HEK293 (cell line): ENCODE results near the gene UGGT1.

Source experiments
- CTCF ChIA-PET: fragments of 350-600 bp; formaldehyde crosslinking; extraction: SDS; loops from one replicate; lab custom pipeline; 2021; ENCODE audit warnings: antibody characterized with exemption; lab: Yijun Ruan, JAX
- POLR2A ChIA-PET: fragments of 300-600 bp; formaldehyde crosslinking; extraction: SDS; loops from one replicate; lab custom pipeline; 2020; ENCODE audit warnings: antibody characterized with exemption, inconsistent platforms; lab: Yijun Ruan, JAX
- H3K27ac ChIP-seq: fragments of 200-500 bp; sonication (Bioruptor generic); 2 replicates; pipeline ENCODE4 v1.5.1; 2014; ENCODE audit warnings: low read depth, low read length, control low read depth, inconsistent platforms; ENCODE audit errors: extremely low read depth
- H3K36me3 ChIP-seq, 2 experiments: fragments of 200-500 bp in 1 of 2; sonication (Bioruptor generic) in 1 of 2; 1 replicate in 1 of 2; 2 replicates in 1 of 2; pipeline ENCODE4 v1.5.1; 2014 to 2017; ENCODE audit warnings: inconsistent platforms in 2 of 2, low read length in 2 of 2; ENCODE audit not compliant: control insufficient read depth in 2 of 2, insufficient read depth in 1 of 2
- H3K4me1 ChIP-seq: fragments of 200-500 bp; sonication (Bioruptor generic); 2 replicates; pipeline ENCODE4 v1.5.1; 2014; ENCODE audit warnings: mild to moderate bottlenecking, low read length, inconsistent platforms; ENCODE audit not compliant: control insufficient read depth, insufficient read depth
- H3K4me3 ChIP-seq: 2 replicates; pipeline ENCODE4 v1.5.1; 2011; ENCODE audit warnings: low read depth, mild to moderate bottlenecking, control low read depth, low read length, moderate library complexity
- H3K9me3 ChIP-seq: fragments of 200-500 bp; sonication (Bioruptor generic); 2 replicates; pipeline ENCODE4 v1.5.1; 2014; ENCODE audit warnings: low read depth, low read length, inconsistent platforms; ENCODE audit not compliant: control insufficient read depth, insufficient read depth
- GLI2 ChIP-seq: fragments of 450-650 bp; formaldehyde crosslinking; IDR thresholded peaks from 2 replicates; pipeline ENCODE4; 2017; ENCODE audit warnings: missing biosample characterization, missing genetic modification characterization, low read depth, borderline replicate concordance
- KLF1 ChIP-seq: fragments of 450-650 bp; formaldehyde crosslinking; IDR thresholded peaks from 2 replicates; pipeline ENCODE4 v1.5.1; 2016; ENCODE audit warnings: missing biosample characterization, missing genetic modification characterization
- KLF7 ChIP-seq: fragments of 450-650 bp; formaldehyde crosslinking; IDR thresholded peaks from 2 replicates; pipeline ENCODE4 v1.5.1; 2016; ENCODE audit warnings: missing biosample characterization, missing genetic modification characterization, borderline replicate concordance
- MYNN ChIP-seq: fragments of 450-650 bp; formaldehyde crosslinking; IDR thresholded peaks from 2 replicates; pipeline ENCODE4 v1.5.1; 2016; ENCODE audit warnings: missing biosample characterization, missing genetic modification characterization, borderline replicate concordance
- OSR2 ChIP-seq: fragments of 450-650 bp; formaldehyde crosslinking; IDR thresholded peaks from 2 replicates; pipeline ENCODE4 v1.5.1; 2016; ENCODE audit warnings: missing biosample characterization, missing genetic modification characterization
- PBX3 ChIP-seq: sonication (generic); formaldehyde crosslinking; IDR thresholded peaks from 2 replicates; pipeline ENCODE4 v1.8.1; 2022; ENCODE audit warnings: mild to moderate bottlenecking, moderate library complexity, missing genetic modification reagents
- PRDM6 ChIP-seq: fragments of 450-650 bp; formaldehyde crosslinking; IDR thresholded peaks from 2 replicates; pipeline ENCODE4 v1.5.1; 2017; ENCODE audit warnings: missing biosample characterization, missing genetic modification characterization
- SETDB1 ChIP-seq: IDR thresholded peaks from one replicate; pipeline ENCODE4 v1.6.1; 2017; ENCODE audit warnings: mild to moderate bottlenecking, low read length, moderate library complexity, mixed read lengths; ENCODE audit not compliant: insufficient read length
- YY1 ChIP-seq: fragments of 450-650 bp; formaldehyde crosslinking; IDR thresholded peaks from 2 replicates; pipeline ENCODE4 v1.5.1; 2018; ENCODE audit warnings: missing biosample characterization, missing genetic modification characterization
- ZBTB48 ChIP-seq: fragments of 450-650 bp; formaldehyde crosslinking; IDR thresholded peaks from 2 replicates; pipeline ENCODE4 v1.5.1; 2016; ENCODE audit warnings: missing biosample characterization, missing genetic modification characterization
- ZBTB7A ChIP-seq: fragments of 450-650 bp; formaldehyde crosslinking; IDR thresholded peaks from 2 replicates; pipeline ENCODE4 v1.5.1; 2016; ENCODE audit warnings: low read depth, missing biosample characterization, missing genetic modification characterization
- ZEB2 ChIP-seq: fragments of 450-650 bp; formaldehyde crosslinking; IDR thresholded peaks from 2 replicates; pipeline ENCODE4 v1.5.1; 2016; ENCODE audit warnings: missing biosample characterization, missing genetic modification characterization
- ZNF133 ChIP-seq: fragments of 450-650 bp; formaldehyde crosslinking; IDR thresholded peaks from 2 replicates; pipeline ENCODE4 v1.5.1; 2016; ENCODE audit warnings: missing biosample characterization, missing genetic modification characterization
- ZNF19 ChIP-seq: fragments of 450-650 bp; formaldehyde crosslinking; IDR thresholded peaks from 2 replicates; pipeline ENCODE4; 2016; ENCODE audit warnings: missing biosample characterization, missing genetic modification characterization, low read depth
- ZNF223 ChIP-seq: fragments of 450-650 bp; formaldehyde crosslinking; IDR thresholded peaks from 2 replicates; pipeline ENCODE4 v1.5.1; 2016; ENCODE audit warnings: missing biosample characterization, missing genetic modification characterization
- ZNF23 ChIP-seq: fragments of 450-650 bp; formaldehyde crosslinking; IDR thresholded peaks from 2 replicates; pipeline ENCODE4 v1.5.1; 2016; ENCODE audit warnings: missing biosample characterization, missing genetic modification characterization, borderline replicate concordance
- ZNF239 ChIP-seq: fragments of 450-650 bp; formaldehyde crosslinking; IDR thresholded peaks from 2 replicates; pipeline ENCODE4 v1.5.1; 2016; ENCODE audit warnings: missing biosample characterization, missing genetic modification characterization
- ZNF416 ChIP-seq: fragments of 450-650 bp; formaldehyde crosslinking; IDR thresholded peaks from 2 replicates; pipeline ENCODE4 v1.5.1; 2016; ENCODE audit warnings: missing biosample characterization, missing genetic modification characterization
- ZNF426 ChIP-seq: fragments of 450-650 bp; formaldehyde crosslinking; IDR thresholded peaks from 2 replicates; pipeline ENCODE4 v1.5.1; 2017; ENCODE audit warnings: missing biosample characterization, missing genetic modification characterization, mild to moderate bottlenecking, inconsistent platforms, moderate library complexity
- ZNF473 ChIP-seq: fragments of 450-650 bp; formaldehyde crosslinking; IDR thresholded peaks from 2 replicates; pipeline ENCODE4 v1.5.1; 2017; ENCODE audit warnings: missing biosample characterization, missing genetic modification characterization
- ZNF518A ChIP-seq: fragments of 450-650 bp; formaldehyde crosslinking; conservative IDR thresholded peaks from 2 replicates; pipeline ENCODE4 v1.5.1; 2016; ENCODE audit warnings: low read depth, missing biosample characterization, missing genetic modification characterization
- ZNF561 ChIP-seq: fragments of 450-650 bp; IDR thresholded peaks from 2 replicates; pipeline ENCODE4 v1.5.1; 2018; ENCODE audit warnings: missing biosample characterization, missing genetic modification characterization, borderline replicate concordance
- ZNF621 ChIP-seq: fragments of 450-650 bp; formaldehyde crosslinking; IDR thresholded peaks from 2 replicates; pipeline ENCODE4 v1.5.1; 2017; ENCODE audit warnings: missing biosample characterization, missing genetic modification characterization
- ZNF629 ChIP-seq: fragments of 450-650 bp; formaldehyde crosslinking; IDR thresholded peaks from 2 replicates; pipeline ENCODE4 v1.5.1; 2017; ENCODE audit warnings: missing biosample characterization, missing genetic modification characterization
- ZNF654 ChIP-seq: fragments of 450-650 bp; formaldehyde crosslinking; IDR thresholded peaks from 2 replicates; pipeline ENCODE4 v1.5.1; 2016; ENCODE audit warnings: low read depth, missing biosample characterization, missing genetic modification characterization
- ZNF837 ChIP-seq: fragments of 450-650 bp; formaldehyde crosslinking; IDR thresholded peaks from 2 replicates; pipeline ENCODE4 v1.5.1; 2016; ENCODE audit warnings: missing biosample characterization, missing genetic modification characterization

The UGGT1 gene

GRCh38 chr2:128215897-128216642, 125.1 kb downstream of the UGGT1 start:
- TF ChIP-seq ZBTB7A (no peak), ZNF837 (no peak), ZNF561 (tag by site-specific recombination) (no peak), YY1 (tag by site-specific recombination) (no peak), ZBTB48 (tag by site-specific recombination) (no peak), ZNF416 (tag by site-specific recombination) (no peak), ZNF426 (tag by site-specific recombination) (no peak), ZNF654 (no peak)
- H3K36me3 ChIP-seq, result no peaks in the 10 kb centered on the region
- no peaks in the 10 kb centered on the region for H3K4me1 ChIP-seq
- CTCF ChIA-PET, result interaction anchor here (1.7 kb wide), 1 partner anchor 18 kb away, joined by 4 read pairs; no protein-coding TSS in a partner anchor
- POLR2A ChIA-PET, result no interaction called here
- H3K4me3 ChIP-seq, result no peak overlapping the region
- H3K9me3 ChIP-seq, result no peaks in the 10 kb centered on the region
- no peak overlapping the region for H3K27ac ChIP-seq

- Histone ChIP-seq H3K4me3 (no peak overlapping the region), H3K36me3 (no peaks in the 10 kb centered on the region), H3K27ac (no peak overlapping the region), H3K4me1 (no peaks in the 10 kb centered on the region), H3K9me3 (no peaks in the 10 kb centered on the region)
- ChIA-PET CTCF (interaction anchor here (1.7 kb wide), 1 partner anchor 16 kb away, joined by 4 read pairs; no protein-coding TSS in a partner anchor), POLR2A (no interaction called here)
- no peak for TF ChIP-seq ZNF133 (tag by site-specific recombination)
- TF ChIP-seq ZNF239 (tag by site-specific recombination), result no peak
- TF ChIP-seq GLI2 (tag by site-specific recombination), result no peak
- no peak for TF ChIP-seq SETDB1
- TF ChIP-seq ZNF223 (tag by site-specific recombination), result no peak
- no peak for TF ChIP-seq ZNF19
- TF ChIP-seq ZNF629 (tag by site-specific recombination), result no peak
- no peak for TF ChIP-seq ZNF837
- TF ChIP-seq PBX3 (CRISPR knock-in tag), result no peak
- no peak for TF ChIP-seq ZEB2 (tag by site-specific recombination)
- TF ChIP-seq, all 188 proteins: peak for 0
Observed at GRCh38 chr2:128217671-128218070, 126.7 kb downstream of the UGGT1 start.

- ChIA-PET CTCF (no interaction called here), POLR2A (no interaction called here)
- H3K4me3 ChIP-seq, result no peak overlapping the region
- no peaks in the 10 kb centered on the region for H3K9me3 ChIP-seq
- no peaks in the 10 kb centered on the region for H3K4me1 ChIP-seq
- H3K27ac ChIP-seq, result no peak overlapping the region
- H3K36me3 ChIP-seq, result no peaks in the 10 kb centered on the region
- TF ChIP-seq ZNF473 (tag by site-specific recombination) (no peak), KLF7 (tag by site-specific recombination) (no peak), ZNF518A (tag by site-specific recombination) (no peak), ZNF621 (tag by site-specific recombination) (no peak), KLF1 (tag by site-specific recombination) (no peak), OSR2 (tag by site-specific recombination) (no peak), PRDM6 (tag by site-specific recombination) (no peak), MYNN (tag by site-specific recombination) (no peak), ZNF23 (tag by site-specific recombination) (no peak)
Observed at GRCh38 chr2:128219891-128220290, 128.9 kb downstream of the UGGT1 start.
